GM12878 (cell line): ENCODE measurements around the gene ZNF134. TPM values are rescaled to one million over a fixed set of nuclear protein-coding genes. Genes with fewer than 3 reads are reported as not detected.

ENCODE experiments used
- ATAC-seq: fragments of 200-7000 bp; cut with Tn5 transposase; 3 replicates; pipeline ENCODE4 v1.9.1; 2020; ENCODE audit warnings: mild to moderate bottlenecking, moderate library complexity
- BruUV-seq: library from RNA; stranded (reverse); fragments of 400-500 nt; replicated peaks from 2 replicates; lab custom pipeline; 2021; lab: Mats Ljungman, UMichigan
- CTCF ChIA-PET: fragments of 300-600 bp; sonication (Branson Sonifier 250); formaldehyde crosslinking; extraction: SDS; loops from one replicate; lab custom pipeline; 2021; ENCODE audit warnings: inconsistent platforms; lab: Yijun Ruan, JAX
- POLR2A ChIA-PET: fragments of 350-600 bp; formaldehyde crosslinking; extraction: SDS; loops from one replicate; lab custom pipeline; 2021; ENCODE audit warnings: inconsistent platforms; lab: Charles Lee
- RAD21 ChIA-PET: fragments of 300-600 bp; sonication (Branson Sonifier 250); formaldehyde crosslinking; loops from one replicate; lab custom pipeline; 2023; ENCODE audit warnings: antibody characterized with exemption; ENCODE audit not compliant: unreplicated experiment; lab: Charles Lee
- SMC1A ChIA-PET: fragments of 300-600 bp; sonication (Branson Sonifier 250); formaldehyde crosslinking; loops from one replicate; lab custom pipeline; 2023; ENCODE audit not compliant: unreplicated experiment, uncharacterized antibody; lab: Charles Lee
- DNase-seq: peaks from one replicate; pipeline ENCODE4 v3.0.0-alpha.2; 2011; ENCODE audit warnings: low read depth, low spot score
- FAIRE-seq: peaks from 3 replicates; lab custom pipeline; 2011; peaks lifted over from hg19 to GRCh38; lab: Jason Lieb, UNC
- H2AFZ ChIP-seq: 2 replicates; pipeline ENCODE4 v1.6.0; 2011; ENCODE audit warnings: low read depth, low read length, control low read depth; ENCODE audit not compliant: control insufficient read depth
- H3K27ac ChIP-seq: 2 replicates; pipeline ENCODE4 v1.5.1; 2011; ENCODE audit warnings: control low read depth; ENCODE audit not compliant: control insufficient read depth, insufficient read depth
- H3K27me3 ChIP-seq, 2 experiments: replicated peaks in 1 of 2; 2 replicates each; pipeline versions ENCODE4 v1.6.0 to v1.6.1; 2011; ENCODE audit warnings: low read length in 1 of 2; ENCODE audit not compliant: control insufficient read depth in 2 of 2, insufficient read depth in 2 of 2
- H3K36me3 ChIP-seq, 2 experiments: 2 replicates each; pipeline ENCODE4 v1.5.1; 2011; ENCODE audit warnings: low read length in 1 of 2; ENCODE audit not compliant: control insufficient read depth in 2 of 2, insufficient read depth in 2 of 2
- H3K4me1 ChIP-seq: 2 replicates; pipeline ENCODE4 v1.6.1; 2011; ENCODE audit warnings: mild to moderate bottlenecking, low read length, moderate library complexity, mixed read lengths; ENCODE audit not compliant: control insufficient read depth, insufficient read depth
- H3K4me2 ChIP-seq: 2 replicates; pipeline ENCODE4 v1.6.0; 2011; ENCODE audit warnings: control low read depth; ENCODE audit not compliant: control insufficient read depth, insufficient read depth
- H3K4me3 ChIP-seq: fragments of 200-600 bp; sonication (generic); 2 replicates; pipeline ENCODE4 v1.5.1; 2016
- H3K79me2 ChIP-seq: 2 replicates; pipeline ENCODE4 v1.6.0; 2011; ENCODE audit warnings: low read length; ENCODE audit not compliant: control insufficient read depth, insufficient read depth
- H3K9ac ChIP-seq: 2 replicates; pipeline ENCODE4 v1.8.0; 2011; ENCODE audit warnings: low read length, control low read depth, mixed read lengths; ENCODE audit not compliant: control insufficient read depth, insufficient read depth
- H3K9me3 ChIP-seq: replicated peaks from 3 replicates; pipeline ENCODE4 v1.5.1; 2011; ENCODE audit warnings: mild to moderate bottlenecking, low read length; ENCODE audit not compliant: control insufficient read depth, insufficient read depth
- H4K20me1 ChIP-seq: 2 replicates; pipeline ENCODE4 v1.6.0; 2011; ENCODE audit not compliant: control insufficient read depth, insufficient read depth
- ATF7 ChIP-seq: fragments of 450-650 bp; IDR thresholded peaks from 2 replicates; pipeline ENCODE4 v1.6.1; 2016; ENCODE audit warnings: low read depth, mild to moderate bottlenecking
- CHD4 ChIP-seq: fragments of 200-600 bp; sonication (generic); IDR thresholded peaks from 2 replicates; pipeline ENCODE4 v1.6.1; 2016; ENCODE audit warnings: mild to moderate bottlenecking
- FOXM1 ChIP-seq: IDR thresholded peaks from 2 replicates; pipeline ENCODE4 v1.6.1; 2012; ENCODE audit warnings: low read depth, mild to moderate bottlenecking, inconsistent platforms, low read length, moderate library complexity
- IRF3 ChIP-seq: fragments of 450-650 bp; IDR thresholded peaks from 2 replicates; pipeline ENCODE4 v1.6.1; 2014; ENCODE audit warnings: mild to moderate bottlenecking
- IRF4 ChIP-seq: IDR thresholded peaks from 2 replicates; pipeline ENCODE4 v1.6.1; 2011; ENCODE audit warnings: low read depth, low read length
- KDM1A ChIP-seq: fragments of 200-600 bp; sonication (generic); IDR thresholded peaks from 2 replicates; pipeline ENCODE4 v1.6.1; 2016; ENCODE audit warnings: borderline replicate concordance
- MEF2A ChIP-seq: IDR thresholded peaks from 2 replicates; pipeline ENCODE4 v1.6.1; 2011; ENCODE audit warnings: low read depth, mild to moderate bottlenecking, low read length, moderate library complexity; ENCODE audit not compliant: insufficient read depth
- NR2C2 ChIP-seq: IDR thresholded peaks from 2 replicates; pipeline ENCODE4 v1.6.1; 2011; ENCODE audit warnings: borderline replicate concordance, low read depth; ENCODE audit not compliant: control insufficient read depth, insufficient read length
- NR2F1 ChIP-seq: fragments of 450-650 bp; conservative IDR thresholded peaks from 2 replicates; pipeline ENCODE4 v1.6.1; 2017; ENCODE audit warnings: mild to moderate bottlenecking
- RAD21 ChIP-seq: IDR thresholded peaks from 2 replicates; pipeline ENCODE4 v1.6.1; 2011; ENCODE audit warnings: mild to moderate bottlenecking, low read depth, low read length, moderate library complexity; ENCODE audit not compliant: insufficient read depth
- RBBP5 ChIP-seq: fragments of 200-600 bp; sonication (generic); conservative IDR thresholded peaks from 2 replicates; pipeline ENCODE4 v1.6.1; 2016
- SKIL ChIP-seq: fragments of 450-650 bp; IDR thresholded peaks from 2 replicates; pipeline ENCODE4 v1.6.1; 2017; ENCODE audit warnings: mild to moderate bottlenecking, low read depth, inconsistent platforms; ENCODE audit not compliant: poor library complexity, severe bottlenecking
- TAF1 ChIP-seq: IDR thresholded peaks from 2 replicates; pipeline ENCODE4 v1.6.1; 2011; ENCODE audit warnings: mild to moderate bottlenecking, low read depth, low read length, borderline replicate concordance
- ZNF592 ChIP-seq: fragments of 450-650 bp; IDR thresholded peaks from 2 replicates; pipeline ENCODE4 v1.6.1; 2017; ENCODE audit warnings: mild to moderate bottlenecking, moderate library complexity
- WGBS: methylation state at CpG from one replicate; pipeline ENCODE4 v1.1.6; 2016; ENCODE audit warnings: low lambda C conversion rate; ENCODE audit not compliant: insufficient replicate concordance, insufficient coverage; ENCODE audit errors: missing lambda C conversion rate; 5-methylcytosine and 5-hydroxymethylcytosine counted together
- in situ Hi-C: fragments of 300-500 bp; cut with MboI; formaldehyde crosslinking; loops from 9 replicates; pipeline ENCODE4 v1.14.3; 2018; ENCODE audit warnings: mixed read lengths
- intact Hi-C: fragments of 100-400 bp; cut with micrococcal nuclease; formaldehyde crosslinking; loops from one replicate; pipeline ENCODE4 v1.14.2; 2022; ENCODE audit not compliant: unreplicated experiment
- polyA plus RNA-seq, 11 experiments: library from polyadenylated mRNA; depleted of rRNA in 4 of 11; unstranded in 6 of 11; stranded (reverse) in 5 of 11; fragments of >200 nt; fragmentation: Nextera tagmentation in 4 of 11; fragmentation: Illumina TruSeq in 1 of 11; extraction: Ambion mirVana in 4 of 11; extraction: Trizol in 1 of 11; gene quantifications; 1 replicate in 1 of 11; 2 replicates in 10 of 11; pipeline versions ENCODE4 v1.2.1 to v1.2.3, GENCODE V29; 2011 to 2016; ENCODE audit warnings: inconsistent platforms in 2 of 11, missing spikeins in 2 of 11, low read depth in 1 of 11
- total RNA-seq, 4 experiments: library from RNA; depleted of rRNA in 3 of 4; stranded (reverse); fragments of >200 nt in 3 of 4; fragmentation: Illumina TruSeq in 1 of 4; extraction: Trizol in 1 of 4; gene quantifications; 2 replicates each; pipeline versions ENCODE4 v1.2.1 to v1.2.3, GENCODE V29; 2013 to 2021

Gene ZNF134
- total and polyA plus RNA-seq, 10 of the 15 experiments (the other 5 are each of a cell fraction or from before 2014, with no cell fraction given): 1.6 to 17.6 (median 9.7) TPM

GRCh38 chr19:57648331-57649003 lies 34.4 kb downstream of the ZNF134 start:
- Histone ChIP-seq H3K27me3 (no peaks in the 10 kb centered on the region), H3K4me2 (no peak overlapping the region), H3K36me3 (no peaks in the 10 kb centered on the region), H3K9me3 (peaks cover 2% of the 10 kb centered on the region; the same call in 2 of the 3 replicates), H2AFZ (no peak overlapping the region), H3K4me1 (no peaks in the 10 kb centered on the region), H3K4me3 (no peak overlapping the region), H3K9ac (no peak overlapping the region), H4K20me1 (no peaks in the 10 kb centered on the region), H3K79me2 (no peaks in the 10 kb centered on the region), H3K27ac (no peak overlapping the region)
- RAD21 ChIA-PET: no interaction called here
- SMC1A ChIA-PET: no interaction called here
- WGBS: 55% methylated on average over 6 of the region's 6 CpGs
- BruUV-seq: no TSS peak
- ATAC-seq (no peak), DNase-seq (no peak), FAIRE-seq (no peak)
- CTCF ChIA-PET: no interaction called here
- intact Hi-C loops (no loop called here), in situ Hi-C loops (no loop called here)
- POLR2A ChIA-PET: no interaction called here
- TF ChIP-seq NR2F1 (no peak), TAF1 (no peak), SKIL (no peak), FOXM1 (no peak), RBBP5 (no peak), NR2C2 (no peak), ATF7 (no peak), RAD21 (no peak), KDM1A (no peak), ZNF592 (no peak), IRF3 (no peak), IRF4 (no peak), MEF2A (no peak), CHD4 (no peak)
